OCI-LY7 (cell line): ENCODE data around the gene ADGRD1. TPM values are rescaled to one million over a fixed set of nuclear protein-coding genes. Genes with fewer than 3 reads are reported as not detected.

Source experiments
- BruUV-seq: library from RNA; stranded (reverse); fragments of 400-500 nt; replicated peaks from 2 replicates; lab custom pipeline; 2021; lab: Mats Ljungman, UMichigan
- CTCF ChIA-PET: fragments of 300-600 bp; sonication (Branson Sonifier 250); formaldehyde crosslinking; loops from one replicate; lab custom pipeline; 2022; ENCODE audit warnings: antibody characterized with exemption; ENCODE audit not compliant: unreplicated experiment; lab: Charles Lee
- POLR2A ChIA-PET: fragments of 300-600 bp; sonication (Branson Sonifier 250); formaldehyde crosslinking; loops from one replicate; lab custom pipeline; 2022; ENCODE audit warnings: antibody characterized with exemption; lab: Charles Lee
- DNase-seq: peaks from one replicate; pipeline ENCODE4 v3.0.0-alpha.2; 2015; ENCODE audit warnings: low spot score
- H2AFZ ChIP-seq: fragments of 200-600 bp; sonication (generic), shearing (Covaris generic); 2 replicates; pipeline ENCODE4 v1.6.1; 2014; ENCODE audit warnings: mild to moderate bottlenecking, antibody characterized with exemption, low read length, moderate library complexity
- H3K27ac ChIP-seq: fragments of 200-600 bp; sonication (generic); 2 replicates; pipeline ENCODE4 v1.5.1; 2014; ENCODE audit warnings: mixed run types, low read depth, mild to moderate bottlenecking, moderate library complexity, low read length, inconsistent platforms; ENCODE audit not compliant: poor library complexity, severe bottlenecking
- H3K36me3 ChIP-seq: fragments of 200-600 bp; sonication (generic); 2 replicates; pipeline ENCODE4 v1.6.1; 2014; ENCODE audit warnings: mild to moderate bottlenecking, antibody characterized with exemption, low read length, moderate library complexity, mixed read lengths; ENCODE audit not compliant: insufficient read depth
- H3K4me1 ChIP-seq: fragments of 200-600 bp; sonication (generic); 2 replicates; pipeline ENCODE4 v1.5.1; 2014; ENCODE audit warnings: mild to moderate bottlenecking, low read length; ENCODE audit not compliant: insufficient read depth, poor library complexity, severe bottlenecking
- H3K4me2 ChIP-seq: fragments of 200-600 bp; sonication (generic); 2 replicates; pipeline ENCODE4 v1.6.1; 2014; ENCODE audit warnings: mild to moderate bottlenecking, low read length
- H3K4me3 ChIP-seq: fragments of 200-600 bp; sonication (generic); 2 replicates; pipeline ENCODE4 v1.5.1; 2014; ENCODE audit warnings: mild to moderate bottlenecking, low read depth, low read length; ENCODE audit not compliant: poor library complexity, severe bottlenecking
- H3K79me2 ChIP-seq: fragments of 200-600 bp; sonication (generic); 2 replicates; pipeline ENCODE4 v1.6.1; 2016; ENCODE audit warnings: low read depth, mild to moderate bottlenecking, low read length, moderate library complexity, mixed read lengths; ENCODE audit not compliant: insufficient read depth
- H3K9me2 ChIP-seq: fragments of 200-600 bp; sonication (generic); 2 replicates; pipeline ENCODE4 v1.6.1; 2016; ENCODE audit warnings: mild to moderate bottlenecking, low read length, mixed read lengths; ENCODE audit not compliant: insufficient read depth
- H3K9me3 ChIP-seq: fragments of 200-600 bp; sonication (generic); 2 replicates; pipeline ENCODE4 v1.6.1; 2014; ENCODE audit warnings: mild to moderate bottlenecking, mixed run types, low read length, mixed read lengths
- H4K20me1 ChIP-seq: fragments of 200-600 bp; sonication (generic); 2 replicates; pipeline ENCODE4 v1.6.1; 2014; ENCODE audit warnings: mild to moderate bottlenecking, antibody characterized with exemption, low read length, moderate library complexity, mixed read lengths; ENCODE audit not compliant: insufficient read depth
- CTCF ChIP-seq: fragments of 200-600 bp; sonication (generic); conservative IDR thresholded peaks from 2 replicates; pipeline ENCODE4 v1.5.1; 2014; ENCODE audit warnings: mild to moderate bottlenecking, antibody characterized with exemption, low read length, moderate library complexity, mixed read lengths
- EZH2phosphoT487 ChIP-seq: fragments of 200-600 bp; sonication (generic); IDR thresholded peaks from 2 replicates; pipeline ENCODE4 v1.6.1; 2018; ENCODE audit warnings: low read depth, borderline replicate concordance, mild to moderate bottlenecking, mixed run types, antibody characterized with exemption, low read length, moderate library complexity, mixed read lengths
- intact Hi-C: fragments of 100-400 bp; cut with micrococcal nuclease; formaldehyde crosslinking; loops from one replicate; pipeline ENCODE4 v1.10.0; 2022; ENCODE audit not compliant: unreplicated experiment
- total RNA-seq, 2 experiments: library from RNA; depleted of rRNA in 1 of 2; stranded (reverse); fragments of >200 nt in 1 of 2; shearing (Covaris generic) in 1 of 2; gene quantifications; 2 replicates each; pipeline ENCODE4 v1.2.3, GENCODE V29; 2014 to 2022

ADGRD1 gene
- total RNA-seq, 2 experiments from 2014 or later = 1.0 to 1.7 TPM

GRCh38 chr12:130933269-130933995, 20.3 kb upstream of the ADGRD1 start:
- no peaks in the 10 kb centered on the region for H4K20me1 ChIP-seq
- H3K36me3 ChIP-seq = no peaks in the 10 kb centered on the region
- TF ChIP-seq EZH2phosphoT487 (no peak), CTCF (no peak)
- ChIA-PET POLR2A (interaction anchor here (1.0 kb wide), 1 partner anchor 21 kb away, joined by 3 read pairs; the partner anchor contains the start of gene ADGRD1), CTCF (no interaction called here)
- no peaks in the 10 kb centered on the region for H3K79me2 ChIP-seq
- H3K27ac ChIP-seq = no peak overlapping the region
- intact Hi-C loops = no loop called here
- H3K9me3 ChIP-seq = no peaks in the 10 kb centered on the region
- DNase-seq = no peak
- no peak overlapping the region for H3K4me3 ChIP-seq
- H3K4me1 ChIP-seq = peaks cover 5% of the 10 kb centered on the region
- BruUV-seq = no TSS peak
- no peak overlapping the region for H2AFZ ChIP-seq
- no peaks in the 10 kb centered on the region for H3K9me2 ChIP-seq
- no peak overlapping the region for H3K4me2 ChIP-seq

- TF ChIP-seq EZH2phosphoT487 (no peak), CTCF (no peak)
Measured at GRCh38 chr12:130934753-130935152, 19.0 kb upstream of the ADGRD1 start.

GRCh38 chr12:130936561-130936960, 17.1 kb upstream of the ADGRD1 start:
- no peak for DNase-seq
- no peak overlapping the region for H3K4me2 ChIP-seq
- intact Hi-C loops = no loop called here
- TF ChIP-seq CTCF = no peak
- no peak for TF ChIP-seq EZH2phosphoT487
- H3K9me3 ChIP-seq = 0 out of 2 replicates have a peak, but pooled peaks cover 4% of the 10 kb centered on the region
- H4K20me1 ChIP-seq = no peaks in the 10 kb centered on the region
- no TSS peak for BruUV-seq
- no peak overlapping the region for H3K27ac ChIP-seq
- no peak overlapping the region for H3K4me3 ChIP-seq
- peaks cover 5% of the 10 kb centered on the region for H3K4me1 ChIP-seq
- H3K36me3 ChIP-seq = no peaks in the 10 kb centered on the region
- ChIA-PET CTCF (no interaction called here), POLR2A (no interaction called here)
- H2AFZ ChIP-seq = no peak overlapping the region
- no peaks in the 10 kb centered on the region for H3K79me2 ChIP-seq
- H3K9me2 ChIP-seq = no peaks in the 10 kb centered on the region

More at GRCh38 chr12:130934753-130935152, 19.0 kb upstream of the ADGRD1 start:
- intact Hi-C loops = no loop called here
- Histone ChIP-seq H3K9me3 (no peaks in the 10 kb centered on the region), H3K4me2 (no peak overlapping the region), H3K4me1 (peaks cover 5% of the 10 kb centered on the region), H3K27ac (no peak overlapping the region), H3K36me3 (no peaks in the 10 kb centered on the region), H3K4me3 (no peak overlapping the region), H4K20me1 (no peaks in the 10 kb centered on the region), H3K9me2 (no peaks in the 10 kb centered on the region), H3K79me2 (no peaks in the 10 kb centered on the region), H2AFZ (no peak overlapping the region)
- no peak for DNase-seq
- ChIA-PET POLR2A (no interaction called here), CTCF (interaction anchor here (0.6 kb wide), 1 partner anchor 769 kb away, joined by 6 read pairs; no protein-coding TSS in a partner anchor)
- no TSS peak for BruUV-seq
